ENCODE measurements around the gene LIPK.
"Not testable (repeated sequence)": the region's sequence is repeated elsewhere in the genome, so short reads cannot be mapped to it uniquely, and the experiment has no call there.

The LIPK gene

GRCh38 chr10:88715517-88715916 lies 9.5 kb downstream of the LIPK start:
- DNase-seq (ENCODE audit: low read depth in 2 of 2): no peak

GRCh38 chr10:88721392-88721791 lies 15.3 kb downstream of the LIPK start:
- DNase-seq (ENCODE audit: low read depth in 2 of 2): no peak

DNA sequence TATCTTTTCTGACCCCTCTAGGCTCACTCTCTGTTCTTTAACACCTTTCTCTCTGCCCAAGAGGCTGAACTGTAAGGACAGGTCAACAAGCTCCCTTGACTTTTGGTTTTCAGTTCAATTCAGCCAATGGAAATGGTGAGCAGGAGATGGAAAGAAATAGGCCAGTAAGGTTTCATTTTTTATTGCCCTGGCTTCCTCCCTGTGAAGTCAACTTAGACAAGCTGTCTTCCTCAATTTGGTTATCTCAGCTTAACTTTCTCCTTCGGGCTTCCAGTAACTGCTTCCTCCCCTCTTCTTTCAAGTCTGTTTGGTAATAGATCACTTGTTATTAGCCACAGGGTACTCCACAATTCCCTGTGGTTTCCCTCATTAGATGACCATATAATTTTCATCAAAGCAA lies 19.7 kb downstream of the LIPK start:
- no peak for DNase-seq (ENCODE audit: low read depth in 2 of 2)

DNA sequence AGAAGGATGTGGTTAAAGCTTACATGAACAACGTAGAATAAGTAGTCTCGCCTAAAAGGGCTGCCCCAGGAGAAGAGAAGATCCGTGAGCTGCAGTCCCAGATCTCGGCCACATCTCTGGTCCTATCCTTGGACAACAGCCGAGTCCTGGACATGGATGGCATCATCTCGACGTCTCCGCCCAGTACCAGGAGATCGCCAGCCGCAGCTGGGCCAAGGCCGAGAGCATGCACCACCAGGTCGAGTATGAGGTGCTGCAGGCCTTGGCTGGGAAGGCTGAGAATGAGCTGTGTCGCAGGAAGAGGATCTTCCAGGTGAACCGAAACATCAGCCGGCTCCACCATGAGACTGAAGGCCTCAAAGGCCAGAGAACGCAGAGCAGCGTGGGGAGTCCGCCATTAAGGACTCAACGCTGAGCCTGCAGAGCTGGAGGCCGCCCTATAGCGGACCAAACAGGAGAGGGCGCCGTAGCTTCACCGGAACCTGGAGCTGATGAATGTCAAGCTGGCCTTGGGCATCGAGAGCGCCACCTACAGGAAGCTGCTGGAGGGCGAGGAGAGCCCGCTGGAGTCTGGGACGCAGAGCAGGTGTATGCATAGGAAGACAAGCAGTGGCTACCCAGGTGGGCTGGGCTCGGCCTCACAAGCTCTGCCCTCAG lies 22.2 kb downstream of the LIPK start:
- peak; percentile 50 to 62 for DNase-seq (ENCODE audit: low read depth in 2 of 2)

DNA sequence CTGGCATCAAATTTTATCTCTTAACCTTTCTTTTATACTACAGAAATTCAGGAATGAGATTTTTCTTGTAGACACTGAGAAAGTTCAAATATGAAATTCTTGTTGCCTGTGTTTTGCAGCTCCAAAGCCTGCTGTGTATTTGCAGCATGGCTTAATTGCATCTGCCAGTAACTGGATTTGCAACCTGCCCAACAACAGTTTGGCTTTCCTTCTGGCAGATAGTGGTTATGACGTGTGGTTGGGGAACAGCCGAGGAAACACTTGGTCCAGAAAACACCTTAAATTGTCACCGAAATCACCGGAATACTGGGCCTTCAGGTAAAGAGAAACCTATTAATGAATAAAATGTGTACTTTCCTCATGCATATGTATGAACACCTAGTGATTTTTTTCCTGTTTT lies 24.8 kb downstream of the LIPK start:
- no peak for DNase-seq (ENCODE audit: low read depth in 2 of 2)

- no peak for DNase-seq (ENCODE audit: low read depth in 2 of 2)
Measured at GRCh38 chr10:88731296-88731695, 25.2 kb downstream of the LIPK start.

DNA sequence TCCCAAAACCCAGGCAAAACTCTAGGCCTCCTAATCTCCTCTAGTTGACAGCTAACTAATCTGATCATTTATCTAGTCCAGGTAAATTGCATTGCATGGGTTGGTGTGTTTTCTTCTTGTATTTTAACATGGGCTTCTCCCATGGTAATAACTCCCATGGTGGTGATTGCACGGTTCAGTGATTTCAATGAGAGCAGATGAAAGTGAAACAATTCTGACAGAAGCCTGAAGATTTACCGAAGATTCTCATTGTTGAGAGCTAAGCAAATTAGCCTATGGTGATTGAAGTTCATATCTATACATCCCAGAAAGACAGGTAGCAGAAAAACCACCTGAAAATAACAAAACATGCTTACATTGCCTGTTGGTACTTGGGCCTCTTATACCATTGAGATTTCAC lies 27.2 kb downstream of the LIPK start:
- DNase-seq (ENCODE audit: low read depth in 2 of 2): no peak

- DNase-seq (ENCODE audit: low read depth in 2 of 2): no peak
Measured at GRCh38 chr10:88735661-88736060, 29.6 kb downstream of the LIPK start.

- DNase-seq (ENCODE audit: low read depth in 2 of 2): not testable (repeated sequence)
Measured at GRCh38 chr10:88741921-88742320, 35.9 kb downstream of the LIPK start.

GRCh38 chr10:88742448-88742847 lies 36.4 kb downstream of the LIPK start:
- DNase-seq (ENCODE audit: low read depth in 2 of 2): no peak

DNA sequence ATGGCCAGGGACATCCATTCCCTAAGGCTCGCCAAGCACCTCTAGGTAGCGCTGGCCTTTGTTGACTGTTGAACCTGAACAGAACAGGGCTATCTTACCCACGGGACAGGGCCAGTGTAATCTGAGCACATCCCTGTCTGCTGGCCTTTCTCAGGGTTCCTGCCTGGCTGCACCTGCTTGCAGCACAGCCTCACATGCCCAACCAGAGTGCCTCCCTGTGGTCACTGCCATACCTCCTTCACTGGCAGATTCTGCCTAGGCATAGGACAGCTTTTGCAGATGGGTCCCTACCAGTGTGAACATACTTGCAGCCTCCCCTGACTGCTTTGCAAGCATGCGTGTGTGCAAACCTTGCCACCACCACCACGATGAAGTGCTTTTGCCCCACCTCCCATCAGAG lies 38.0 kb downstream of the LIPK start:
- no peak for DNase-seq (ENCODE audit: low read depth in 2 of 2)

DNA sequence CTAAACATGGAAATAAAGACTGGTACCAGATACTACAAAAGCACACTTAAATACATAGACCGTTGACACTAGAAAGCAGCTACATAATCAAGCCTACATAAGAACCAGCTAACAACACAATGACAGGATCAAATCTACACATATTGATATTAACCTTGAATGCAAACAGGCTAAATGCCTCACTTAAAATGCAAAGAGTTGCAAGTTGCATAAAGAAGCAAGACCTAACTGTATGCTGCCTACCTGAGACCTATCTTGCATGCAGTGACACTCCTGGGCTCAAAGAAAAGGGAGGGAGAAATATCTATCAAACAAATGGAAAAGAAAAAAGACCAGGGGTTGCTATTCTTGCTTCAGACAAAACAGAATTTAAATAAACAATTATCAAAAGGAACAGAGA lies 39.6 kb downstream of the LIPK start:
- DNase-seq (ENCODE audit: low read depth in 2 of 2): no peak

DNA sequence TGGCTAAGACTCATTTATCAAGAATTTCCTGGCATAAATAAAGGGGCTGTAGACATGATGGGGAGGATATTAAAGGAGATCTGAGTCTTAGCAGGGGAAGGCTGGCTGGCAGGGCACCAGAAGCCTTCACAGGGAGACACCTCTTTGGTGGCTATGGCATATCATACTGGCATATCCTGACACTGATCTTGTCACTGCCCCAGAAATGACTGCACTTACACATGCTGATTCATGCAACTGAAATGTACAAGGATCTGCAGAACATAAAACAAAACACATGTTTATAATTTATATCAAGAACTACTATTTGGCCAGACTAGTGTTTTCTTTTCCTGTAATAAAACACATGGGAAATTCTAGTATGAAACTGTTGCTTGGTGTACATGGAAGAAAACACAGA lies 48.2 kb downstream of the LIPK start:
- DNase-seq (ENCODE audit: low read depth in 2 of 2): no peak

DNA sequence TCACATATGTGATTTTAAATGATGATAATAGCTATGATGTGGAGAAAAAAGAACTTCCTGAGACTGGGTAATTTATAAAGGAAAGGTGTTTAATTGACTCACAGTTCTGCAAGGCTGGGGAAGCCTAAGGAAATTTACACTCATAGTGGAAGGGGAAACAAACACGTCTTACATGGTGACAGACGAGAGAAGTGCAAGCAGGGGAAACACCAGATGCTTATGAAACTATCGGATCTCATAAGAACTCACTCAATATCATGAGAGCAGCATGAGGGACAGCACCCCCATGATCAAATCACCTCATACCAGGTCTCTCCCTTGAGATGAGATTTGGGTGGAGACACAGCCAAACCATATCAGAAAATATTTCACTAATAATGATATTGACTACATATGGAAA lies 49.7 kb downstream of the LIPK start:
- DNase-seq (ENCODE audit: low read depth in 2 of 2): peak; percentile 4 to 8

DNA sequence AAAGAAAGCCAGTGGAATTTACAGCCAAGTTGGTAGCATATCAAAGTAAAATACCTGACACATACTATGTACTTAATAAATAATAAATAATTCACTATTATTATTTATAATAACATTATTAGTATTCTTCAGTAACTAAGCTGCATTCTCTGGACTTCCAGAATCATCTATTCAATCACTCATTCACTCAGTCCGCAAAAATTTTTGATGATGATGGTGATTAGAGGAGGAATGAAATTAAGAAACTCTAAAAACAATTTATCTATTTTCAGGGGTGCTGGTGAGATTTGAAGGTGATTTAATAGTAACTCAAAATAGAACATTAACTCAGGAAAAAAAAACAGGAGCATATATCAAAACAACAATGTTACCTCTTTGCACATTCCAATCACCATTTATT lies 50.6 kb downstream of the LIPK start:
- DNase-seq (ENCODE audit: low read depth in 2 of 2): no peak

DNA sequence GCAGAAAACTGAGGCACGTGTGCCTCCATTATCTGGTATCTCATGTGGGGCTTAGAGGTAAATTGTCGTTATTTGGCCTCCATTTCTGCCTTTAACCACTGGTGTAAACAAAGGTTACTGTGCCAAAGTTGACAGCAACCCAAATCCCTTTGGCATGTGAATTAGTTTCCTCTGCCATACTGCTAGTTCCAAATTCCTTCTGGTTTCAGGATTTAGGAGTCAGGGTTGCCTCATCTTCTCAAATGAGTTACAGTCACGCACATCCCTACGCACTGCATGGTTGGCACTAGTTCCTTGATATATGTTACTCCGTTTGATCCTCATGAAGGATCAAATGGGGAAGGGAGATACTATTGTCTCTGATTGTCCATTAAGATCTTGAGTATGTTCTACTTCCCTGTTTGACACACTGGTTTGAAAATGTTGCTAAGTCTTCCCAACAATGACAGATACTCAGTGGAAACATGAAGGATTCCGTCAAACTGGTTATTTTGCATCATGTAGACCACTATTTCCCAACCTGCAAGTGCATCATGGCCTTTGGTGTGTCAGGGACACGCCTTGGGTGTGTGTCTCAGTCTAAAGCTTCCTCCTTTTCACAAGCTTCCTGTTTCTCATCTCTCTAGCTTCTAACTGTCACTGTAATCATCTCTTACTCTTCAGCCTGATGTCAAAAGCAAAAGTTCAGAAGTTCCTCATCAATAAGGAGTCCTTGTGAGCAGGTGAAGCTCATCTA lies 53.5 kb downstream of the LIPK start, which contains the start of gene LIPN:
LIPN (plus strand) TSS at position 655 of the 736 bp plus-strand sequence. CDS start 1,386 bp downstream, outside the sequence.
- DNase-seq (ENCODE audit: low read depth in 2 of 2): no peak

DNA sequence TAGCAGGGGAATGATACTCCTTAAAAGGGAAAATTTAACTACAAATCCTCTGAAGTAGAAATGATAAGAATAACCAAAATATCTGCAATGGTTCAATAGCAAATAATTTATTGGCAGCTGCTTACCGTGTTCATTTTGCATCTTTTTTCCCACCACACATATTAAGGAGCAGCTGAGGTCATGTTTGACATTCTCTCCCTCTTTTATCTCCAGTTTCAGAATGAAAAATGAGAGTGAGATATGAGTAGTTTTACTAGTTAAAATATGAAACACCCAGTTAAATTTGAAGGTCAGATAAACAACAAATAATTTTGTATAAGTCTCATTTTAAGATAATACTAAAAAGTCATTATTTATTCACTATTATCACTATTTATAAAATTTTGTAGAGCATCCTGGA lies 56.9 kb downstream of the LIPK start:
- no peak for DNase-seq (ENCODE audit: low read depth in 2 of 2)

DNA sequence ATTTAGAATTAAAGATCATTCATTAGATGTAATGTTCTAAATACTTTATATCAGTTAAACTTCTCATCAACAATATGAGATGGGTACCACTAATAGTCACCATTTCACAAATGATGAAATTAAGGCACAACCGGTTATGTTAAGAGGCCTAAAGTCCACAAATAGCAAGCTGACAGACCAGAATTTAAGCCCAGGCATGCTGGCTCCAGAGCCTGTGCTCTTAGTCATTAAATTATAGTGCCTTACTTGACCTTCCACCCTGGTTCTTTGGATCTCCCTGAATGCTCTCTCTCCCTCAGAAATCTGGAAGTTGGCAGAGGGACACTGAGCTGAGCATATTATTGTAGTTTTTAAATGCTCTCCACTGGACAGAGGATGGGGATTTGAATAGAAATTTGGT lies 57.4 kb downstream of the LIPK start:
- DNase-seq (ENCODE audit: low read depth in 2 of 2): no peak

DNA sequence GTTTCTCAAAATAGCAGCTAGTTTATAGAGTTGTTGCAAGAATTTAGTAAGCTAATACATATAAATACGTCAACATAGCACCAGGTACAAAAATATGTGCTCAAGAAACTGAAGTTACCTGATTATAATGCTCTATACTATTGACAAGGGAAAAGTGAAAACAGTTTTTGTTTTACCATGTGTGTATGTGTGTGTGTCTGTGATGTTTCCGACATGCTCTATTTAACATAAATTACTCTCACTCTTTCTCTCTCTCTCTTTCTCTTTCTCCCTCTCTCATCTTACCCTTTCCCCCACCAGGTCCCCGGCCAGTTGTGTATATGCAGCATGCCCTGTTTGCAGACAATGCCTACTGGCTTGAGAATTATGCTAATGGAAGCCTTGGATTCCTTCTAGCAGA lies 58.1 kb downstream of the LIPK start:
- no peak for DNase-seq (ENCODE audit: low read depth in 2 of 2)

GRCh38 chr10:88765816-88766215 lies 59.8 kb downstream of the LIPK start:
- no peak for DNase-seq (ENCODE audit: low read depth in 2 of 2)

GRCh38 chr10:88769384-88769783 lies 63.3 kb downstream of the LIPK start:
- DNase-seq (ENCODE audit: low read depth in 2 of 2): no peak

GRCh38 chr10:88781206-88781605 lies 75.2 kb downstream of the LIPK start:
- DNase-seq (ENCODE audit: low read depth in 2 of 2): no peak

DNA sequence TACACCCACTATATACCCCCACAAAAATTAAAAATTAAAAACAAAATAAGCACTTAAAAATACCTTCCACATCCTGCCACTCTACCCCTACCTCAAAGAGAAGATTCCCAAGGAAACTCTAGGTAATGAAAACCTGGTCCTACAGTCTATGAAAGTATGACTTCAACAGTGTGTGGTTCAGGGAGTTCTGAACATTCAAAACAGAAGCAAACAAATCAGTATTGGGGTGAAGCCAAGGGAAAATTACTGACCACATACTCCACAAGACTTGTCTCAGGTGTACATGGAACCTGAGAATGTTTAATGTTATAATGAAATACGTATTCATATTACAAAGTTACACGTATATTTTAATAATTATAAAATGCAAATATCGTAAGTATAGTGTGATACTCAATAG lies 76.2 kb downstream of the LIPK start:
- no peak for DNase-seq (ENCODE audit: low read depth in 2 of 2)

- no peak for DNase-seq (ENCODE audit: low read depth in 2 of 2)
Measured at GRCh38 chr10:88783724-88784123, 77.7 kb downstream of the LIPK start.
